Smooth muscle cell (in vitro differentiated cells): ENCODE measurements around the gene C22orf42. TPM values are rescaled to one million over a fixed set of nuclear protein-coding genes. Genes with fewer than 3 reads are reported as not detected.
A peak's percentile ranks its signal among the peaks of the same experiment; 100 is the strongest.

Experiments used
- DNase-seq: peaks from one replicate; lab custom pipeline; 2025; ENCODE audit not compliant: unreplicated experiment; lab: John Stamatoyannopoulos, UW
- H2AFZ ChIP-seq: fragments of 200-600 bp; sonication (generic); 2 replicates; pipeline ENCODE4 v1.6.0; 2016; ENCODE audit warnings: antibody characterized with exemption, low read depth, mild to moderate bottlenecking
- H3F3A ChIP-seq: fragments of 200-600 bp; sonication (generic); 2 replicates; pipeline ENCODE4 v1.6.0; 2017; ENCODE audit warnings: antibody characterized with exemption, low read depth
- H3K27ac ChIP-seq: fragments of 200-600 bp; sonication (generic); 2 replicates; pipeline ENCODE4 v1.5.1; 2016; ENCODE audit warnings: low read depth, mild to moderate bottlenecking
- H3K27me3 ChIP-seq: fragments of 200-600 bp; sonication (generic); 2 replicates; pipeline ENCODE4 v1.6.1; 2016; ENCODE audit warnings: low read depth, mild to moderate bottlenecking
- H3K36me3 ChIP-seq: fragments of 200-600 bp; sonication (generic); 2 replicates; pipeline ENCODE4 v1.5.1; 2016; ENCODE audit warnings: low read depth
- H3K4me1 ChIP-seq: fragments of 200-600 bp; sonication (generic); 2 replicates; pipeline ENCODE4 v1.5.1; 2016; ENCODE audit warnings: low read depth
- H3K4me2 ChIP-seq: fragments of 200-600 bp; sonication (generic); 2 replicates; pipeline ENCODE4 v1.6.0; 2016; ENCODE audit warnings: mild to moderate bottlenecking
- H3K4me3 ChIP-seq: fragments of 200-600 bp; sonication (generic); 2 replicates; pipeline ENCODE4 v1.5.1; 2016; ENCODE audit warnings: mild to moderate bottlenecking
- H3K79me2 ChIP-seq: fragments of 200-600 bp; sonication (generic); 2 replicates; pipeline ENCODE4 v1.6.0; 2016; ENCODE audit warnings: low read depth, mild to moderate bottlenecking
- H3K9ac ChIP-seq: fragments of 200-600 bp; sonication (generic); 2 replicates; pipeline ENCODE4 v1.6.0; 2016; ENCODE audit warnings: low read depth
- H3K9me3 ChIP-seq: fragments of 200-600 bp; sonication (generic); replicated peaks from 2 replicates; pipeline ENCODE4 v1.5.1; 2016; ENCODE audit warnings: low read depth
- H4K20me1 ChIP-seq: fragments of 200-600 bp; sonication (generic); 2 replicates; pipeline ENCODE4 v1.6.0; 2016; ENCODE audit warnings: low read depth
- CTCF ChIP-seq: fragments of 200-600 bp; sonication (generic); IDR thresholded peaks from 2 replicates; pipeline ENCODE4 v1.5.1; 2017; ENCODE audit warnings: borderline replicate concordance, mild to moderate bottlenecking, antibody characterized with exemption; ENCODE audit not compliant: insufficient read depth, poor library complexity, severe bottlenecking
- WGBS: methylation state at CpG from one replicate; pipeline ENCODE4 v1.1.7; 2016; ENCODE audit warnings: low lambda C conversion rate; 5-methylcytosine and 5-hydroxymethylcytosine counted together
- polyA plus RNA-seq: library from polyadenylated mRNA; unstranded; fragments of >200 nt; fragmentation: Nextera tagmentation; extraction: Ambion mirVana; gene quantifications from 2 replicates; pipeline ENCODE4 v1.2.1, GENCODE V29; 2016
- total RNA-seq: library from RNA; depleted of rRNA; stranded (reverse); fragments of >200 nt; gene quantifications from 2 replicates; pipeline ENCODE4 v1.2.3, GENCODE V29; 2014

C22orf42 gene
- total and polyA plus RNA-seq, 2 experiments from 2014 or later, result not detected

- Histone ChIP-seq H3K4me1 (no peaks in the 10 kb centered on the region), H3K9me3 (no peaks in the 10 kb centered on the region), H3K9ac (no peak overlapping the region), H3K36me3 (no peaks in the 10 kb centered on the region), H3K79me2 (no peaks in the 10 kb centered on the region), H3K4me2 (no peak overlapping the region), H4K20me1 (no peaks in the 10 kb centered on the region), H3F3A (no peaks in the 10 kb centered on the region), H3K27ac (no peak overlapping the region), H2AFZ (no peak overlapping the region), H3K27me3 (peaks cover 59% of the 10 kb centered on the region), H3K4me3 (no peak overlapping the region)
- WGBS, result 83% methylated on average over 6 of the region's 6 CpGs
- no peak for DNase-seq
- TF ChIP-seq CTCF, result no peak
Observed at GRCh38 chr22:32181043-32181442, 21.9 kb upstream of the C22orf42 start.

GRCh38 chr22:32177221-32177765 is 18.2 kb upstream of the C22orf42 start:
- no peak overlapping the region for H3K27ac ChIP-seq
- H3K4me1 ChIP-seq, result no peaks in the 10 kb centered on the region
- no peak for TF ChIP-seq CTCF
- DNase-seq, result no peak
- H3K4me2 ChIP-seq, result no peak overlapping the region
- H3F3A ChIP-seq, result no peaks in the 10 kb centered on the region
- H3K9ac ChIP-seq, result no peak overlapping the region
- H3K4me3 ChIP-seq, result no peak overlapping the region
- H3K79me2 ChIP-seq, result no peaks in the 10 kb centered on the region
- 91% methylated on average over 8 of the region's 8 CpGs for whole genome bisulfite sequencing
- peaks cover 85% of the 10 kb centered on the region for H3K27me3 ChIP-seq
- no peaks in the 10 kb centered on the region for H4K20me1 ChIP-seq
- no peak overlapping the region for H2AFZ ChIP-seq
- H3K36me3 ChIP-seq, result no peaks in the 10 kb centered on the region
- H3K9me3 ChIP-seq, result no peaks in the 10 kb centered on the region

GRCh38 chr22:32175683-32176644 is 16.9 kb upstream of the C22orf42 start:
- Histone ChIP-seq H3K4me2 (peak overlapping the region; percentile 22), H3K79me2 (no peaks in the 10 kb centered on the region), H3K9ac (no peak overlapping the region), H4K20me1 (no peaks in the 10 kb centered on the region), H3K4me3 (no peak overlapping the region), H3K27ac (no peak overlapping the region), H3K27me3 (peaks cover 72% of the 10 kb centered on the region), H3K36me3 (no peaks in the 10 kb centered on the region), H2AFZ (no peak overlapping the region), H3K9me3 (no peaks in the 10 kb centered on the region), H3F3A (no peaks in the 10 kb centered on the region), H3K4me1 (no peaks in the 10 kb centered on the region)
- no peak for TF ChIP-seq CTCF
- no peak for DNase-seq
- WGBS, result 9% methylated on average over 65 of the region's 73 CpGs
